ENCODE measurements around the gene FOXQ1. TPM values are rescaled to one million over a fixed set of nuclear protein-coding genes. Genes with fewer than 3 reads are reported as not detected.

Gene FOXQ1
- total and polyA plus RNA-seq, 2 of the 13 experiments (the other 11 are each of a cell fraction or from before 2014, with no cell fraction given) = 35.2 to 39.8 TPM

DNA sequence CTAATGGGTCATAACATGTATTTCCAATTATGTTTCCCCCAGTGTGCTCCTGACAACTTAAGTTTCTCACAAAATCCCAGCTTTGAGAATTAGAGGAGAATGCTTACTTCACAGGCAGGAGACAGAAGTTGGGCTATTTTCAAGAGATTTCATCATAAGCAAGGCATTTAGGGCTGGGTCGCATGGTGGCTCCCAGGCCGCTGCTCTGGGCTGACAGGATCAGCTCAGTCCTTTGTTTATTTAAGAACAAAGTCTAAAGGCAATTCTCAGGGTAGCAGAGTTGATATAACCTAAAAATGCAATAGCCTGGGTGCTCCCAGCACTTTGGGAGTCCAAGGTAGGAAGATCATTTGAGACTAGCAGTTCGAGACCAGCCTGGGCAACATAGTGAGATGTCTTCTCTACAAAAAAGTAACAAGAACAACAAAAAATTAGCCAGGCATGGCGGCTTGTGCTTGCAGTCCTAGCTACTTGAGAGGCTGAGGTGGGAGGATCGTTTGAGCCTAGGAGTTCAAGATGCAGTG is 10.9 kb downstream of the FOXQ1 start (continued):
- no peak for TF ChIP-seq ZNF451 (CRISPR knock-in tag; IDR thresholded peaks at IDR 0.05)
- 0 out of 2 replicates have a peak, but pooled peaks have one; percentile 24 for TF ChIP-seq DNMT3B (CRISPR knock-in tag; conservative IDR thresholded peaks at IDR 0.05)
- no peak for TF ChIP-seq CERS6 (CRISPR knock-in tag; IDR thresholded peaks at IDR 0.05)
- TF ChIP-seq ZFP82 (CRISPR knock-in tag; IDR thresholded peaks at IDR 0.05; ENCODE audit: borderline replicate concordance) = 0 out of 2 replicates have a peak, but pooled peaks have one; percentile 17
- TF ChIP-seq LCORL (IDR thresholded peaks at IDR 0.05) = peak; percentile 54; the same call in 1 of the 2 replicates
- peak; percentile 97 for TF ChIP-seq LCORL (CRISPR knock-in tag; IDR thresholded peaks at IDR 0.05)
- TF ChIP-seq ZBTB42 (CRISPR knock-in tag; IDR thresholded peaks at IDR 0.05) = no peak
- no peak for TF ChIP-seq NFRKB (IDR thresholded peaks at IDR 0.05)
- peak; percentile 70 for TF ChIP-seq FOXP4 (CRISPR knock-in tag; IDR thresholded peaks at IDR 0.05)
- TF ChIP-seq SRF (IDR thresholded peaks at IDR 0.05; ENCODE audit: low read depth, low read length) = 0 out of 2 replicates have a peak, but pooled peaks have one; percentile 14
- TF ChIP-seq ZNF282 (IDR thresholded peaks at IDR 0.05; ENCODE audit: partially characterized antibody) = no peak
- TF ChIP-seq ZHX2 (IDR thresholded peaks at IDR 0.05; ENCODE audit: low read depth) = 0 out of 2 replicates have a peak, but pooled peaks have one; percentile 17
- TF ChIP-seq ZHX2 (CRISPR knock-in tag; IDR thresholded peaks at IDR 0.05; ENCODE audit: borderline replicate concordance) = no peak; the same call in 1 of the 2 replicates
- peak; percentile 87 for TF ChIP-seq ADNP (CRISPR knock-in tag; IDR thresholded peaks at IDR 0.05)
- peak; percentile 20; the same call in 1 of the 2 replicates for TF ChIP-seq ZNF816 (CRISPR knock-in tag; IDR thresholded peaks at IDR 0.05; ENCODE audit: borderline replicate concordance)
- TF ChIP-seq SP5 (CRISPR knock-in tag; IDR thresholded peaks at IDR 0.05; ENCODE audit: borderline replicate concordance, low read depth) = peak; percentile 25; the same call in 1 of the 2 replicates
- no peak for TF ChIP-seq ZNF879 (CRISPR knock-in tag; IDR thresholded peaks at IDR 0.05)
- TF ChIP-seq, protein P1, sequence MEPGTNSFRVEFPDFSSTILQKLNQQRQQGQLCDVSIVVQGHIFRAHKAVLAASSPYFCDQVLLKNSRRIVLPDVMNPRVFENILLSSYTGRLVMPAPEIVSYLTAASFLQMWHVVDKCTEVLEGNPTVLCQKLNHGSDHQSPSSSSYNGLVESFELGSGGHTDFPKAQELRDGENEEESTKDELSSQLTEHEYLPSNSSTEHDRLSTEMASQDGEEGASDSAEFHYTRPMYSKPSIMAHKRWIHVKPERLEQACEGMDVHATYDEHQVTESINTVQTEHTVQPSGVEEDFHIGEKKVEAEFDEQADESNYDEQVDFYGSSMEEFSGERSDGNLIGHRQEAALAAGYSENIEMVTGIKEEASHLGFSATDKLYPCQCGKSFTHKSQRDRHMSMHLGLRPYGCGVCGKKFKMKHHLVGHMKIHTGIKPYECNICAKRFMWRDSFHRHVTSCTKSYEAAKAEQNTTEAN (CRISPR knock-in tag; conservative IDR thresholded peaks at IDR 0.05) = 0 out of 2 replicates have a peak, but pooled peaks have one; percentile 43
- TF ChIP-seq, protein P2, sequence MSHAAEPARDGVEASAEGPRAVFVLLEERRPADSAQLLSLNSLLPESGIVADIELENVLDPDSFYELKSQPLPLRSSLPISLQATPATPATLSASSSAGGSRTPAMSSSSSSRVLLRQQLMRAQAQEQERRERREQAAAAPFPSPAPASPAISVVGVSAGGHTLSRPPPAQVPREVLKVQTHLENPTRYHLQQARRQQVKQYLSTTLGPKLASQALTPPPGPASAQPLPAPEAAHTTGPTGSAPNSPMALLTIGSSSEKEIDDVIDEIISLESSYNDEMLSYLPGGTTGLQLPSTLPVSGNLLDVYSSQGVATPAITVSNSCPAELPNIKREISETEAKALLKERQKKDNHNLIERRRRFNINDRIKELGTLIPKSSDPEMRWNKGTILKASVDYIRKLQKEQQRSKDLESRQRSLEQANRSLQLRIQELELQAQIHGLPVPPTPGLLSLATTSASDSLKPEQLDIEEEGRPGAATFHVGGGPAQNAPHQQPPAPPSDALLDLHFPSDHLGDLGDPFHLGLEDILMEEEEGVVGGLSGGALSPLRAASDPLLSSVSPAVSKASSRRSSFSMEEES (CRISPR knock-in tag; IDR thresholded peaks at IDR 0.05) = peak; percentile 60
